MM.1S (cell line): Measurements from ENCODE around the gene GPRC5D.

Experiments used
- DNase-seq: peaks from one replicate; pipeline ENCODE4 v3.0.0-alpha.2; 2015
- H2AFZ ChIP-seq: fragments of 300-600 bp; sonication (generic); 2 replicates; pipeline ENCODE4 v1.6.0; 2016; ENCODE audit warnings: antibody characterized with exemption, low read length
- H3F3A ChIP-seq: fragments of 300-600 bp; sonication (generic); 2 replicates; pipeline ENCODE4 v1.6.1; 2016; ENCODE audit warnings: mild to moderate bottlenecking, antibody characterized with exemption, low read length, moderate library complexity, mixed read lengths; ENCODE audit not compliant: insufficient read depth
- H3K27ac ChIP-seq: fragments of 300-600 bp; sonication (generic); 2 replicates; pipeline ENCODE4 v1.5.1; 2016; ENCODE audit warnings: mild to moderate bottlenecking, low read length
- H3K27me3 ChIP-seq: fragments of 300-600 bp; sonication (generic); replicated peaks from 2 replicates; pipeline ENCODE4 v1.6.0; 2016; ENCODE audit warnings: low read length; ENCODE audit not compliant: insufficient read depth
- H3K36me3 ChIP-seq: fragments of 300-600 bp; sonication (generic); replicated peaks from 2 replicates; pipeline ENCODE4 v1.6.1; 2016; ENCODE audit warnings: mild to moderate bottlenecking, low read length, mixed read lengths; ENCODE audit not compliant: insufficient read depth
- H3K4me1 ChIP-seq: fragments of 300-600 bp; sonication (generic); 2 replicates; pipeline ENCODE4 v1.6.1; 2016; ENCODE audit warnings: low read length, mixed read lengths
- H3K4me2 ChIP-seq: fragments of 300-600 bp; sonication (generic); 2 replicates; pipeline ENCODE4 v1.6.0; 2016; ENCODE audit warnings: low read depth, low read length
- H3K4me3 ChIP-seq: fragments of 300-600 bp; sonication (generic); 2 replicates; pipeline ENCODE4 v1.5.1; 2016; ENCODE audit warnings: low read length, mixed read lengths
- H3K79me2 ChIP-seq: fragments of 300-600 bp; sonication (generic); 2 replicates; pipeline ENCODE4 v1.6.1; 2016; ENCODE audit warnings: mixed run types, low read length, mixed read lengths
- H3K9ac ChIP-seq: fragments of 300-600 bp; sonication (generic); 2 replicates; pipeline ENCODE4 v1.6.1; 2016; ENCODE audit warnings: low read length, mixed read lengths
- H3K9me2 ChIP-seq: fragments of 300-600 bp; sonication (generic); replicated peaks from 2 replicates; pipeline ENCODE4 v1.6.1; 2016; ENCODE audit warnings: mild to moderate bottlenecking, low read length, mixed read lengths; ENCODE audit not compliant: insufficient read depth
- H3K9me3 ChIP-seq: fragments of 300-600 bp; sonication (generic); replicated peaks from 2 replicates; pipeline ENCODE4 v1.6.1; 2016; ENCODE audit warnings: mild to moderate bottlenecking, low read length, mixed read lengths; ENCODE audit not compliant: insufficient read depth
- H4K20me1 ChIP-seq: fragments of 300-600 bp; sonication (generic); 2 replicates; pipeline ENCODE4 v1.6.1; 2016; ENCODE audit warnings: mild to moderate bottlenecking, low read length, moderate library complexity, mixed read lengths; ENCODE audit not compliant: insufficient read depth
- EZH2 ChIP-seq: fragments of 300-600 bp; sonication (generic); optimal IDR thresholded peaks from 2 replicates; pipeline ENCODE3; 2017; ENCODE audit warnings: low read depth, mild to moderate bottlenecking, antibody characterized with exemption, low read length, mixed read lengths
- EZH2phosphoT487 ChIP-seq: fragments of 300-600 bp; sonication (generic); IDR thresholded peaks from 2 replicates; pipeline ENCODE4 v1.6.1; 2018; ENCODE audit warnings: antibody characterized with exemption, low read length
- TF ChIP-seq, protein P1 (sequence below): fragments of 300-600 bp; sonication (generic); IDR thresholded peaks from 2 replicates; pipeline ENCODE4 v1.5.1; 2016; ENCODE audit warnings: antibody characterized with exemption, low read length, mixed read lengths

Gene GPRC5D

DNA sequence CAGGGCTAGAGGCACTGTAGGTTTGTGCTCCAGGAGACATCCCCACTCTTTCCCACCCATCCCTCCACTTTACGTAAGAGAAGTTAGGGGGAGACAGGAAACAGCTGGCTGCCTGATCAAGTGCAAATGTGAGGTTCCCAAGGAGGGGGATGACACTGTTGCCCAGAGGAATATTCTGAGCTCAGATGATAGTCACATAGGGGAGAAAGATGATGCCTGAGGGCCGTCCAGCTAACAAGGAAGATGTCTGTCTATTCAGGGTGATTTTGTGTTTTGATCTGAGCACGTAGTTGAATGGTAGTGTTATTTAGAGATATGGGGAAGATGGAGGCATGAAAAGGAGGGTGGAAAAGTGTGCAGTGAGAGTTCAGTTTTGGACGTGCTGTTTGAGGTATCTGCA lies 13.9 kb upstream of the GPRC5D start:
- Histone ChIP-seq H3K27me3 (no peaks in the 10 kb centered on the region), H2AFZ (no peak overlapping the region), H4K20me1 (no peaks in the 10 kb centered on the region), H3K9ac (no peak overlapping the region), H3K9me2 (no peaks in the 10 kb centered on the region), H3K36me3 (no peaks in the 10 kb centered on the region), H3K9me3 (no peaks in the 10 kb centered on the region), H3K4me1 (no peaks in the 10 kb centered on the region), H3K4me3 (no peak overlapping the region), H3K4me2 (no peak overlapping the region), H3K79me2 (no peaks in the 10 kb centered on the region), H3F3A (no peaks in the 10 kb centered on the region), H3K27ac (no peak overlapping the region)
- TF ChIP-seq EZH2 (no peak), EZH2phosphoT487 (no peak)
- TF ChIP-seq, protein P1, sequence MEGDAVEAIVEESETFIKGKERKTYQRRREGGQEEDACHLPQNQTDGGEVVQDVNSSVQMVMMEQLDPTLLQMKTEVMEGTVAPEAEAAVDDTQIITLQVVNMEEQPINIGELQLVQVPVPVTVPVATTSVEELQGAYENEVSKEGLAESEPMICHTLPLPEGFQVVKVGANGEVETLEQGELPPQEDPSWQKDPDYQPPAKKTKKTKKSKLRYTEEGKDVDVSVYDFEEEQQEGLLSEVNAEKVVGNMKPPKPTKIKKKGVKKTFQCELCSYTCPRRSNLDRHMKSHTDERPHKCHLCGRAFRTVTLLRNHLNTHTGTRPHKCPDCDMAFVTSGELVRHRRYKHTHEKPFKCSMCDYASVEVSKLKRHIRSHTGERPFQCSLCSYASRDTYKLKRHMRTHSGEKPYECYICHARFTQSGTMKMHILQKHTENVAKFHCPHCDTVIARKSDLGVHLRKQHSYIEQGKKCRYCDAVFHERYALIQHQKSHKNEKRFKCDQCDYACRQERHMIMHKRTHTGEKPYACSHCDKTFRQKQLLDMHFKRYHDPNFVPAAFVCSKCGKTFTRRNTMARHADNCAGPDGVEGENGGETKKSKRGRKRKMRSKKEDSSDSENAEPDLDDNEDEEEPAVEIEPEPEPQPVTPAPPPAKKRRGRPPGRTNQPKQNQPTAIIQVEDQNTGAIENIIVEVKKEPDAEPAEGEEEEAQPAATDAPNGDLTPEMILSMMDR, result no peak
- no peak for DNase-seq

DNA sequence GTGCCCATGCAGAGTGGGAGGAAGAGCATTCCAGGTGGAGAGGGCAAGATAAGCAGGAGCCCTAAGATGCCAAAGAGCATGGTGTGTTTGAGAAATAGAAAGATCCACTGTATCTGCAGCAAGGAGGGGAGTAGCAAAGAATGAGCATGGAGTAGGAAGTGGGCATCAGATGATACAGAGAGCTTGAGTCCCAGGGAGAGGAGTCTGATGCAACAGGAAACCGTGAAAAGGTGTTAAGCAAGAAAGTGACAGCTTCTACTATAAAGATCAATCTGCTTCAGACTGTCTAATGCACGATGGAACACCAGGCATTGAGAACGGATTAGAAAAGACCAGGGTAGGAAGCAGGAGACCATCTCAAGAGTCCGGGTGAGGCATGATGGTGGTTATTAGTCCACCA lies 12.3 kb upstream of the GPRC5D start:
- Histone ChIP-seq H3K4me2 (no peak overlapping the region), H3K36me3 (no peaks in the 10 kb centered on the region), H3K9me3 (no peaks in the 10 kb centered on the region), H3K27me3 (no peaks in the 10 kb centered on the region), H3K27ac (no peak overlapping the region), H3K79me2 (no peaks in the 10 kb centered on the region), H3K9ac (no peak overlapping the region), H3K9me2 (no peaks in the 10 kb centered on the region), H3K4me3 (no peak overlapping the region), H2AFZ (no peak overlapping the region), H3K4me1 (no peaks in the 10 kb centered on the region), H4K20me1 (no peaks in the 10 kb centered on the region), H3F3A (no peaks in the 10 kb centered on the region)
- DNase-seq, result no peak
- TF ChIP-seq, protein P1, result no peak
- TF ChIP-seq EZH2phosphoT487, result no peak
- TF ChIP-seq EZH2, result no peak

DNA sequence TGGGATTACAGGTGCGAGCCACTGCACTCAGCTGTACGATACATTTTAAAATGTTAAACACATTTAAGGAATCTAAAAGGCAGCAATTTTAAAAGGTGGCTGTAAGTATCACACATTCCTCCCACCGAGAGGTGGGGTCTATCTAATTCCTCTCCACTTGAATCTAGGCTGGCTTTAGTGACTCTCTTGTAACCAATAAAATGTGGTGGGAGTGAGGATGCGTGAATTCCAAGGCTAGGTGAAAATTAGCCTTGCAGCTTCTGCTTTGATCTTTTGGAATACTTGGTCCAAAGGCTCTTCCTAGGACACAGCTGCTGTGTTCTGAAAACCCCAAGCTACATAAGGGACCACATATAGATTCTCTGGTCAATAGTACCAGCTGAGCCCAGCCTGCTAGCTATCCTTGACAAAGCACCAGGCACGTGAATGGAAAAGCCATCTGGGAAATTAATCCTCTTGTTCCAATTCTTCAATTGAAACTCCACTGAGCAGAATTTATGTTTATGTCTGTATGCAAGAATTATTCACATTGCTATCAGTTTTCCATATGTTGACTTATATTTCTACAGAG lies 8.8 kb upstream of the GPRC5D start:
- no peak overlapping the region for H3K4me3 ChIP-seq
- no peaks in the 10 kb centered on the region for H3K4me1 ChIP-seq
- H3F3A ChIP-seq, result no peaks in the 10 kb centered on the region
- no peaks in the 10 kb centered on the region for H3K9me3 ChIP-seq
- no peak overlapping the region for H2AFZ ChIP-seq
- H3K9ac ChIP-seq, result no peak overlapping the region
- no peaks in the 10 kb centered on the region for H3K36me3 ChIP-seq
- H3K27ac ChIP-seq, result no peak overlapping the region
- H3K27me3 ChIP-seq, result no peaks in the 10 kb centered on the region
- no peak for DNase-seq
- TF ChIP-seq EZH2, result no peak
- no peak for TF ChIP-seq EZH2phosphoT487
- TF ChIP-seq, protein P1, result no peak
- H4K20me1 ChIP-seq, result no peaks in the 10 kb centered on the region
- no peak overlapping the region for H3K4me2 ChIP-seq
- H3K79me2 ChIP-seq, result no peaks in the 10 kb centered on the region
- H3K9me2 ChIP-seq, result no peaks in the 10 kb centered on the region
